GM12878 (cell line): Measurements from ENCODE around the gene CD244. TPM values are rescaled to one million over a fixed set of nuclear protein-coding genes. Genes with fewer than 3 reads are reported as not detected.

ENCODE experiments used
- ATF3 ChIP-seq: IDR thresholded peaks from 2 replicates; pipeline ENCODE4 v1.6.1; 2011; ENCODE audit warnings: low read depth, mild to moderate bottlenecking, low read length, moderate library complexity, borderline replicate concordance; ENCODE audit errors: extremely low read depth
- ATF7 ChIP-seq: fragments of 450-650 bp; IDR thresholded peaks from 2 replicates; pipeline ENCODE4 v1.6.1; 2016; ENCODE audit warnings: low read depth, mild to moderate bottlenecking
- BACH1 ChIP-seq: fragments of 450-650 bp; IDR thresholded peaks from 2 replicates; pipeline ENCODE4 v1.6.1; 2017; ENCODE audit warnings: mild to moderate bottlenecking, borderline replicate concordance
- BRCA1 ChIP-seq: IDR thresholded peaks from 2 replicates; pipeline ENCODE4 v1.6.1; 2011; ENCODE audit warnings: low read depth, low read length, improper control_type of control experiment
- CREB1 ChIP-seq: IDR thresholded peaks from 2 replicates; pipeline ENCODE4 v1.6.1; 2012; ENCODE audit warnings: low read depth, mild to moderate bottlenecking, inconsistent platforms
- E2F4 ChIP-seq: IDR thresholded peaks from 2 replicates; pipeline ENCODE4 v1.6.1; 2012; ENCODE audit warnings: low read depth, low read length, improper control_type of control experiment
- EGR1 ChIP-seq, 2 experiments: IDR thresholded peaks; 1 replicate in 1 of 2; 2 replicates in 1 of 2; pipeline ENCODE4 v1.6.1; 2011 to 2012; ENCODE audit warnings: low read depth in 2 of 2, low read length in 2 of 2, borderline replicate concordance in 1 of 2, mild to moderate bottlenecking in 1 of 2, moderate library complexity in 1 of 2
- EZH2 ChIP-seq: IDR thresholded peaks from 2 replicates; pipeline ENCODE4 v1.6.1; 2012; ENCODE audit warnings: low read depth, mild to moderate bottlenecking, control low read depth, inconsistent platforms, low read length, borderline replicate concordance; ENCODE audit not compliant: control insufficient read depth
- GABPA ChIP-seq: IDR thresholded peaks from 2 replicates; pipeline ENCODE4 v1.6.1; 2014; ENCODE audit warnings: antibody characterized with exemption, low read depth, mild to moderate bottlenecking, inconsistent platforms
- HDAC6 ChIP-seq: fragments of 200-600 bp; sonication (generic); IDR thresholded peaks from one replicate; pipeline ENCODE4 v1.8.0; 2017; ENCODE audit warnings: antibody characterized with exemption; ENCODE audit not compliant: unreplicated experiment
- IRF5 ChIP-seq: fragments of 450-650 bp; IDR thresholded peaks from 2 replicates; pipeline ENCODE4 v1.6.1; 2017; ENCODE audit warnings: borderline replicate concordance
- MYC ChIP-seq: IDR thresholded peaks from 2 replicates; pipeline ENCODE4 v1.6.1; 2011; ENCODE audit warnings: mild to moderate bottlenecking, low read length, moderate library complexity, inconsistent platforms; ENCODE audit not compliant: insufficient read depth, insufficient replicate concordance, insufficient read length, severe bottlenecking
- POLR2A ChIP-seq: IDR thresholded peaks from 2 replicates; pipeline ENCODE4 v1.6.1; 2011; ENCODE audit warnings: low read depth, mild to moderate bottlenecking, low read length
- POLR2AphosphoS5 ChIP-seq: IDR thresholded peaks from 2 replicates; pipeline ENCODE4 v1.6.1; 2011; ENCODE audit warnings: mild to moderate bottlenecking, low read length, inconsistent platforms
- POU2F2 ChIP-seq: IDR thresholded peaks from 3 replicates; pipeline ENCODE4 v1.6.1; 2011; ENCODE audit warnings: low read depth, mild to moderate bottlenecking, low read length, borderline replicate concordance
- RBBP5 ChIP-seq: fragments of 200-600 bp; sonication (generic); conservative IDR thresholded peaks from 2 replicates; pipeline ENCODE4 v1.6.1; 2016
- RELA ChIP-seq: fragments of 450-650 bp; IDR thresholded peaks from 2 replicates; pipeline ENCODE4 v1.8.0; 2014; ENCODE audit warnings: borderline replicate concordance; ENCODE audit not compliant: partially characterized antibody
- SIN3A ChIP-seq: IDR thresholded peaks from 2 replicates; pipeline ENCODE4 v1.6.1; 2012; ENCODE audit warnings: low read depth, low read length, improper control_type of control experiment
- SMC3 ChIP-seq: IDR thresholded peaks from 2 replicates; pipeline ENCODE4 v1.6.1; 2011; ENCODE audit warnings: low read length, improper control_type of control experiment, borderline replicate concordance
- SREBF1 ChIP-seq: IDR thresholded peaks from 2 replicates; pipeline ENCODE4 v1.6.1; 2012; ENCODE audit warnings: mild to moderate bottlenecking, low read length
- TARDBP ChIP-seq: IDR thresholded peaks from 2 replicates; pipeline ENCODE4 v1.6.1; 2016; ENCODE audit warnings: borderline replicate concordance
- USF2 ChIP-seq: IDR thresholded peaks from 2 replicates; pipeline ENCODE4 v1.6.1; 2011; ENCODE audit warnings: low read depth, low read length, improper control_type of control experiment, borderline replicate concordance
- ZNF207 ChIP-seq: fragments of 450-650 bp; IDR thresholded peaks from 2 replicates; pipeline ENCODE4 v1.6.1; 2014; ENCODE audit warnings: antibody characterized with exemption, mild to moderate bottlenecking, borderline replicate concordance
- ZNF687 ChIP-seq: fragments of 450-650 bp; IDR thresholded peaks from 2 replicates; pipeline ENCODE4 v1.6.1; 2017; ENCODE audit warnings: mild to moderate bottlenecking, moderate library complexity
- polyA plus RNA-seq, 11 experiments: library from polyadenylated mRNA; depleted of rRNA in 4 of 11; unstranded in 6 of 11; stranded (reverse) in 5 of 11; fragments of >200 nt; fragmentation: Nextera tagmentation in 4 of 11; fragmentation: Illumina TruSeq in 1 of 11; extraction: Ambion mirVana in 4 of 11; extraction: Trizol in 1 of 11; gene quantifications; 1 replicate in 1 of 11; 2 replicates in 10 of 11; pipeline versions ENCODE4 v1.2.1 to v1.2.3, GENCODE V29; 2011 to 2016; ENCODE audit warnings: inconsistent platforms in 2 of 11, missing spikeins in 2 of 11, low read depth in 1 of 11
- total RNA-seq, 4 experiments: library from RNA; depleted of rRNA in 3 of 4; stranded (reverse); fragments of >200 nt in 3 of 4; fragmentation: Illumina TruSeq in 1 of 4; extraction: Trizol in 1 of 4; gene quantifications; 2 replicates each; pipeline versions ENCODE4 v1.2.1 to v1.2.3, GENCODE V29; 2013 to 2021

Gene CD244
- total and polyA plus RNA-seq, 10 of the 15 experiments (the other 5 are each of a cell fraction or from before 2014, with no cell fraction given) = 0.24 to 13.6 (median 0.73) TPM

GRCh38 chr1:160837558-160838205 lies 25.0 kb downstream of the CD244 start (continued):
- no peak for TF ChIP-seq EGR1 (IDR thresholded peaks at IDR 0.05; ENCODE audit: borderline replicate concordance in 1 of 2, low read depth in 2 of 2, low read length in 2 of 2)
- TF ChIP-seq POLR2A = peak; percentile 70
- TF ChIP-seq SREBF1 = no peak
- no peak for TF ChIP-seq RBBP5
- peak; percentile 75 for TF ChIP-seq GABPA
- no peak for TF ChIP-seq HDAC6
- TF ChIP-seq IRF5 = no peak
- TF ChIP-seq ATF3 = no peak
- no peak for TF ChIP-seq RELA
- TF ChIP-seq E2F4 = no peak
- TF ChIP-seq POLR2AphosphoS5 = peak; percentile 36; the same call in 1 of the 2 replicates
- no peak for TF ChIP-seq BACH1
- TF ChIP-seq SIN3A = no peak
- TF ChIP-seq ZNF687 = peak; percentile 98
- 0 out of 2 replicates have a peak, but pooled peaks have one; percentile 14 for TF ChIP-seq ATF7
- no peak for TF ChIP-seq TARDBP
- TF ChIP-seq POU2F2 = peak; percentile 42; the same call in 1 of the 3 replicates
- peak; percentile 50; the same call in 1 of the 2 replicates for TF ChIP-seq CREB1
- TF ChIP-seq BRCA1 = no peak
- TF ChIP-seq EZH2 = no peak
- TF ChIP-seq USF2 = no peak
- peak; percentile 47 for TF ChIP-seq MYC
- TF ChIP-seq ZNF207 = no peak
- TF ChIP-seq SMC3 = peak; percentile 61; the same call in 1 of the 2 replicates
